Measurements from ENCODE around the gene DLG5.
A peak's percentile ranks its signal among the peaks of the same experiment; 100 is the strongest.

DLG5 gene

DNA sequence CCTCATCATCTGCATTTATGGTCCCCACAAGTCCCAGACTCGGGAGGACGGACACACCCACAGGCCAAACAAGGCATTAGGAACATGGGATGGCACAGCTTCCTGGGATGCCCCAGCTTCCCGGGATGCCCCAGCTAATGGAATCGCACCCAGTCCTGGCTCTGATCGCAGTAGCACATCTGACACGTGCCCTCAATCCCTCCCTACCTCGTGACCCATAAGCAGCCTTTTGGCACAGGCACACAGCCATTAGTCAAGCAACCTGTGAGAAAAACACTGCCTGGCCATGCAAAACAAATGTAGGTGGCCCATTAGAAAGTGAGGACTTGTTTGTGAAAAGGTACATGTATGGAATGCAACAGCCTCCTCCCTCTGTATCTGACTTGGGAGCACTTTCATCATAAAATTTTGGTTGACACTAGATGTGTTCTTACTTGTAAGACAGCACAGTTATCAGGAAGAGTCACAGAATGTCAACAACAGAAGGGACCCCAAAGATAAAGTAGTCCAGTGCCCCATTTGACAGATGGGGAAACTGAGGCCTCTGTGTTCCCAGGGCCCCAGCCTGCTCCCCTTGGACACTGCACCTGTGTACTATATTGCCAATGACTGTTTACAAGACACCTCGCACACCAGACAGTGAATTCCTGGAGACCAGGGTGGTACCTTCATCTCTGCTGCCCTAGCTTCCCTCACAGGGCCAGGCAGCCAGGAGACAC, 34.4 kb downstream of the DLG5 start:
- peak in 1 of 56 donors; percentile 29 for DNase-seq

DNA sequence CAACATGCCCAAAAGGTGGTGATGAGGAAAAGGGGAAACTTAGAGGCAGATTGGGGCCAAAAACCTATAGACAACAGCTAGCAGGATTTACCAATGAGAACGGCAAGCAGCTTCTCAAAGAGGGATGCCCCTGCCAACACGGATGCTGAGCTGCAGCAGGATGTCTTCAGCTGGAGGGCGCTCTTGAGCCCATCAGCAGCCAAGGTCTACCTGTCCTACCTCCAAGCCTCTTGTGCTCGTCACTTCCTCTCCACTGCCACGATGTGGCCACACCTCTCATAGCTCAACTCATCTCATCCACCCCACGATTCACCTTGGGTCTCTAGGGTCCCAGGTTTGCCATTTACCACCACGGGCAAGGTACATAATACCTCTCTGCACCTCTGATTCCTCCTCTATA, 36.5 kb downstream of the DLG5 start:
- DNase-seq, result no peak

DNA sequence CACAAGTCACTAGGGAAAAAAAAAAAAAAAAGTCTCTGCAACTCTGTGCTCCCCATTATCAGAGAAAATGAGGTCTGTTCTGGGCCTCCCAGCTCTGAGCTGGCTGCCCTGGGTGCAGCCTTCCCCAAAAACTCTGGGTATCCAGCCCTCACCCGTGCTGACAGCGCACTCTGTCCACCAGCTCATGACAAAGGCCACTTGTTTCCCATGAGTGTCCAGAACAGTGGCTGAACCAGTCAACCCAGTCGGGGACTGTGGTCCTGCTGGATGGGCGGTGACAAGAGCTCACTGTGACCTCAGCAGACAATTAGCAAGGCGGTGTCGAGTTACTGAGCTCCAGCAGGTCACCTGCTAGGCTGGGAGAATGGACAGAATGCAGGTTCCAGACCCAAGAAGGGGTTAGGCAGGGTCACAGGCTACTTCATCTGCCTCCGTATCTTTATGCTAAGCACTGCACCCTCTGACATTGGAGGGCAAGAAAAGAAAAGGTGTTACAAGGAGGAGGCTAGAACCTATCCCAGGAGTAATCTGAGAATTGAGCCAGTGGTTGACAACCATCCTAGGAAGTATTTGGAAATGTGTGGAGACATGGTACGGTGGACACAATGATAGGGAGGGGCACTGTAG, 37.2 kb downstream of the DLG5 start:
- DNase-seq, result peak in 41 of 56 donors; percentile 10 to 79 (median 47)

DNA sequence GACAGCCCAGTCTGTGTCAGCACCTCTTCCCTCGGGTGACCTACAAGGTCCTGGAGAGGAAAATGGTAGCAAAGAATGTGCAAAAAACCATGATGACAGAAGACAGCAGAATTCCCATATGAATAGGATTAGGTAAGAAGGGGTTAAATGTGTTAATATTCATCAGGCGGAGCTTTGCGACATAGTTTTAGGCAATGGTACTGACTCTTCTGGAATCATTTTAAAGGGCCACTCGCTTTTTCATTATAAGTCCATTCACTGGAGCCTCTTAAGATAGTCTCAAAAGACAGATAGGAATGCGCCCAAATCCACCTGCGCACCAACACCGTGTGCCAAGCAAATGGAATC, 38.2 kb downstream of the DLG5 start:
- no peak for DNase-seq

DNA sequence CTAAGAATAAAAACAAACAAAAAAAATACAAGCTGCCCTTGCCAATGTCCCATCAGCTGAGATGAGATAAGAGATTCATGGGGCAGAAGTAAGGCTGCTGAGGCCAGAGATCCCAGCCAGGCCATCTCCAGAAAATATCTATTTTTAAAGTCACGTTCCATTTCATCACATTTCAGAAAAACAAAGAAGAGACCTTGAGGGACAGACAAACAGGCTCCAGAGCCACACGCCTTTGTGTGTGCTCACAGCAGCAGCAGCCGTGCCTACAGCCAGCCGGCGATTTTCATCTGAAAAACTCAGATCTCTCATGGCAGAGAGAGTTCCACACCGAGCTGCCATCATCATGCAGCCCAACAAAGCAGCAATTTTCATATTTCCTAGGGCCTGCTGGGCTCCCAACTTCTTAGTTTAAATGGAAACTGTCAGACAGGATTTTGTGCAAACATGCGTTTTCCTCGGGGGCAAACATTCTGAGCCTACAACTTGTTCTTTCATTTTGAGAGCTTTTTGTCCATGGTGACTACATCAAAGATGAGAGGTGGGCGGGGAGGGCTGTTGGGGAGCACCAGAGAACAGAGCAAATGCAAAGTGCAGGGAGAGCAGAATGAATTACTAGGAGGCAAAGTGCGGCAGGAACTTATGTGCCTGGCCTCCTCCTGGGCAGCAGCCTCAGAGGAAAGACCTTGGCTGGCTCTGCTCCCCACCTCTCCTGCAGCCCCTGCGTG, 38.8 kb downstream of the DLG5 start:
- peak in 6 of 56 donors; percentile 11 to 47 (median 23) for DNase-seq

DNA sequence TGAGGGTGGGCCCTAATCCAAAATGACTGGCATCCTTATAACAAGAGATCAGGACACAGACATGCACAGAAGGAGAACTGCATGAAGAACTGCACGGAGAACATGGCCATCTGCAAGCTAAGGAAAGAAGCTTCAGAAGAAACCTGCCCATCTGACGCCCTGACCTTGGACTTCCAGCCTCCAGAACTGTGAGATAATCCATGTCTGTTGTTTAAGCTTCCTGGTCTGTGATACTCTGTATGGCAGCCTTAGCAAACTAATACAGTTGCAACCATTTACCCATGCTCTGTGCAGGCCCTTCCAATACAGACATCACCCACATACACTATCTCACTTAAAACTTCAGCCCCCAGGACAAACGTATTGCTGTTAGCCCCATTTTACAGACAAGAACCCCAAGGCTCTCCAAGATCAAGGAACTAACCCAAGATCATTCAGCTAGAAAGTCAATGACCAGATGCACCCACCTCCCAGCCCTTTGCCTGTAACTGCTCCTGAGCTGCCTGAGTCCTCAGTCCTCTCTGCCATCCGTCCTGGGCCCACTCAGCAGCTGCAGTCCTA, 39.7 kb downstream of the DLG5 start:
- no peak for DNase-seq

DNA sequence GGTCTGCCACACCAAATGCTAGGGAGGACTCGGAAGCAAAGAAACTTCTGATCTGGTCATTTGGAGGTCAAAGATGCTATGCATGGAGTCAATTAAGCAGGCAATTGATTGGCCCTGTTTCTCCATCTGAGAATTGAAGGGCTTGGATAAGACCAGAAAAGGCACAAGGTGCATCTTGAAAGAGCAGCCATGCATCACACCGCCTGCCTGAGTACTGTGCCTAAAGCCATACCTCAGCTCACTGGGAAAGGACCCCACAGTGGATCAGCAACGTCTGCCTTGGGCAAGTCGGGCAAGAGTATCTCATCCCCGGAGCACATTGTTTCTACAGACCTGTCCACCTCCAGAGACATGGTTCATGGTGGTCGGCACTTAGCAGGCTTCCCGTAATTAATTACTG, 42.4 kb downstream of the DLG5 start:
- DNase-seq, result no peak

DNA sequence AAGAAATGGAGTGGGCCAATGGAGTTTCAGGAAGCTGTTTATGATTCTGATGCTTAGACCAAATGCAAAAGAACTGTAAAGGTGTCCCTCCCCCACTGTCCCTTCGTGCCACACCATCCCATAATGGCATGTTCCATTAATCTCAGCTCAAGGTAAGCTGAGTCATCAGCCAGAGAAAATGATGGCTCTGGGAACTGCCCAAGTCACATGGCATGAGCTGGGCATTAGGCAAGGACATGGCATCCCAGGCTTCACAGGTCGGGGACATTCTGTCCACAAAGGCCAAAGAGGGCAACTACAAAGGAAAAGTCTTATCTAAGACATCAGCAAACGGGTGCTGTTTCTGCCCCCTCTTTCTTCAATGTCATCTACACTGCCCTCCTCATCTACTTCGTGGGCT, 44.9 kb downstream of the DLG5 start:
- no peak for DNase-seq

DNA sequence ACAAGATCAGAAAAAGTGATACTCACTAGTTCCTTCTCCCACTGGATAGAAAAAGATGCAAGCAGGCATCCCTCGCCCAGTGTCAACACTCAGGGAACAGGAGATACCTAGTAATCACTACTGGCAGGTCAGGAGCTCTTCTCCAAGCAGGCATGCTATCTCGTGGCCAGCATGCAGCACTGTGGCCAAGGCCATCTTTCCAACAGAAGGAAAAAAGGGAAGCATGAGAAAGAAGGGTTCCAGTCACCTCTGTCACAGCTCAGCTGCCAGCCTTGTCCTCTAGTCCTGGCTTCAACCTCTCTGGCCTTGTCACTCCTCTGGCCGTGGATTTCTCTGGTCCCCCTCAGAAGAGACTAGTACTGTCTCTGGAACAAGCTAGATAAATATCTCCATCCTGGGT, 45.3 kb downstream of the DLG5 start:
- DNase-seq, result no peak

DNA sequence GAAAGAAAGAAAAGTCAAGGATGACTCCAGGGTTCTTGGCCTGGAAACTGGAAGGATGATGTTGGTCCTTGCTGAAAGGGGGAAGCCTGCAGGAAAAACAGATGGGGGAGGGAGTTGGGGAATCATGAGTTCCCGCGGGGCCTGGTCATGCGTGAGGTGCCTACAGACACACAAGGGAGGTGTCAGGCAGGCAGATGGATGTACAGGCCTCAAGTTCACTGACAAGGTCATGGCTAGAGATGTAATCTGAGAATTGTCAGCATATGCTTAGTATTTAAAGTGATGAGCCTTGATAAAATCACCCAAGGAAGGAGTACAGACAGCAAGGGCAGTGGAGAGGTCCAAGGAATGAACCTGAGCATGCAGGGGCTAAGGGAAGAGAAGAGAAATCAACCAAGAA, 46.8 kb downstream of the DLG5 start:
- no peak for DNase-seq

DNA sequence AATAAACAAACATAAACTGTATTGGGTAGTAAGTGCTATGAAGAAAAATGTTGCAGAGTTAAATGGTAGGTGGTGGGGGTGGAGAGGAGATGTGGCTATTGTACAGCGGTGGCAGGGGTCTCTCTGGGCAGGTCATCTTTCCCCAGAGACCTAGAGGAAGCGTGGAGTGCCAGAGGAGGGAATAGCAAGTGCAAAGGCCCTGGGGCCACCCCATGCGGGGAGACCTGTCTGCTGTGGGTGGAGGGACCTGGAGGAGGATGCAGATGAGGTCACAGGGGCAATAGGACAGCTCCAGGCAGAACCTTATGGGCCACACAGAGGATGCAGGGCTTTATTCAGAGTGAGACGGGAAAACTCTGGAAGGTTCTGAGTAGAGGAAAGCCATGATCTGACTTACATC, 47.5 kb downstream of the DLG5 start:
- no peak for DNase-seq

DNA sequence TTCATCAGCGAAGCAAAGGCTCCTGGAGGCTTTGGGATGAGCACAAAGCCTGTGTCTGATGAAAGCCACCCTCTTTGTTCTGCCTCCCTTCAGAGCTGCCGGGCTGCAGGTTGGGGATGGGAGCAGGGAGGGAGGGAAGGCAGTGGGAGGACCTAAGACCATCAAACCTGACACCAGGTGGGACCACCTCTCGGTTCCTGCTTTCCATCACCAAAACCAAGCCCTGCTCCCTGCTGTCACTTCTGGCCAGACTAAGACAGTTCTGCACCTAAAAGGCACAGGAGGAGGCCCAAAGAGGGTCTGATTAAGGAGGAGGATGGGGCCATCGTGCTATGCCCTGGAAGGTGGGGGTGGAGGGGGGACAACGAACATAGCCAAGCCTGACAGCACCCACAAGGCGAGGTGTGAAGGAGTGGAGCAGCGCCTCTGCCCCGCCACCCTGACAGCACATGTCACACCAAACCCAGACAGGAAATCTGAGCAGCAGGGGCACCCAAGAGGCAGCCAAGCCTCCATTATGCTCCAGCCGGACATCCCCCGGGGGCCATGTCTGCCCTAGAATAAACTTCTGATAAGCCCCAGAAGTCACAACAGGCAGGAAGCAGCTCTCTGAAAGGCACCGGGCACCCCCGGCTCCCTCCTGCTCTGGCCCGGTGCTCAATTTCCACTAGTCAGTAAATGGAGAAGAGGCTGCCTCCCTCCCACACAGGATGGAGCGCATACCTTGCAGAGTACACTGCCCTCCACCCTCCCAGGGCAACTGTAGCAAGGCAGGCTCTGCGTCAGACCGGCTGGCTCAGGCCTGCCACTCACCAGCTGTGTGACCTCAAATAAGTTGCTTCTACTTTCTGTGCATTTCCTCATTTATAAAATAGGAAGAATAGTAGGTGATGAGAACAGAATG, 48.9 kb downstream of the DLG5 start:
- no peak for DNase-seq

DNA sequence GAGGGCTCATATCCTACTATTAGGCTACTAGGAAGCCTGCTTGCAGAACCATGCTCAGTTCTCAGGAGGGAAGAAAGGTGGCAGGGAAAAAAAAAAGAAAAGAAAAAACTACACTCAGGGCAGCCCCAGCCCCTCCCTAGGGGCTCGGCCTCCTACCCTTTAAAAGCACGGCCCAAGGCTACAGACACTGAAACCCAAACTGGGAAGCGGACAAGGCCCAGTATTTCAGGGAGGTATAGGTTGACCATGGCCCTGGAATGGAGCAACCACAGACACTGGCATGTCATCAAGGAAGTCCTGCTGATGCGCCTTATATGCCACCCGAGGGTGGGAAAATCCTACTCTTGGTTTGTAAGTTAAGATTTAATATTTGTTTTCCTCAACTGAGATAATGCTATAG, 50.8 kb downstream of the DLG5 start:
- no peak for DNase-seq

DNA sequence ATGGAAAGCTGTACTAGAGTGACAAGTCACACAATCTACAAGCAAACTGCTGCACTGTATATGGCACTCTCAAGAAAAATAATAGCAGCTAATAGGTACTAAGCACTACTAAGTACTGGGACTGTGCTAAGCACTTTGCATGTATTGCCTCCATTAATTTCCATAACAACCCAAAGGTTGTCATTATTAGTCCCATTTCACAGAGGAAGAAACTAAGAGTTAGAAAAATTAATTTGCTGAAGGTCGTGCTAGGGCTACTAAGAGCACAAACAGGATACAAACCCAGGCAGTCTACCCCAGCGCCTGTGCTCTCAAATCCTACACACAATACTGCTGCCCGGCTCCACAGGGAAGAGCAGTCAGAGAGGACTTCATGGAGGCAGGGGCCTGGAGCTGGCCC, 51.7 kb downstream of the DLG5 start:
- no peak for DNase-seq

DNA sequence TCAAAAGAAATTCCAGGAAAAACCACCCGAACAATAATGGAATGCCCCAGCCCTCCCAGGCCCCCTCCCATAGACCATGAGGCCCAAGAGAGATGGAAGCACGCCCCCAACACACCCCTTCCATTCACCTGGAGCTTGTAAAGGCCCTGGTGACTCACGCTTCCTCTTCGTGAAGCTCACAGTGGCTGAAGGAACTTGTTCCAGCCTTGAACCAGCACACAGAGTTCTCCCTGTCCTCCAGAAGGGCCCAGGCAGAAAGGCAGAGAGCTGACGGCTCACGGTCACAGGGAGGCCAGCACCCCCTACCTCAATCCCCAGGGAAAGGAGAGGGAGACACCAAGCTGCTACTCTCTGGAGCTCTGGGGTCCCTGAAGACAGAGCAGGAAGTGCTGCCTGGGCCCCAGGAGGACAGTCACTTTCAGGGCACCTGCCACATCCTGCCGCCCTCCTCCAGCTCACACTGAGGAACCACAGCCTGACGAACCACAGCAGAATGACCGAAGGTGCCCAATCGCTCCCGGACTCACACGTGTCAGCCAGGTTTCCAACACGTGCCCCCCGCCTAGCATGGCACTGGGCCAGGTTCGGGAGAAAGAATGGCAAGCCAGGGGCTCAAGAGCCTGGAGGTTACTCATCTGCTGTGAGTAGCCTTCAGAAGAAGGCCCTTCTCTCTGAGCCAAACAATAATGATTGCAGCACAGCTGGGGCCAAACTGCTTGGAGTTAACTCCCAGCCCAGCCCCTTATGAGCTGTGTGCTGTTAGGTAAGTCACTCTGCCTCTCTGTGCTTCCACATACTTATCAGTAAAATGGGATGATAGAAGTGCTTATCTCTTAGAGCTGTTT, 52.8 kb downstream of the DLG5 start:
- DNase-seq, result peak in 5 of 56 donors; percentile 25 to 58 (median 39)

DNA sequence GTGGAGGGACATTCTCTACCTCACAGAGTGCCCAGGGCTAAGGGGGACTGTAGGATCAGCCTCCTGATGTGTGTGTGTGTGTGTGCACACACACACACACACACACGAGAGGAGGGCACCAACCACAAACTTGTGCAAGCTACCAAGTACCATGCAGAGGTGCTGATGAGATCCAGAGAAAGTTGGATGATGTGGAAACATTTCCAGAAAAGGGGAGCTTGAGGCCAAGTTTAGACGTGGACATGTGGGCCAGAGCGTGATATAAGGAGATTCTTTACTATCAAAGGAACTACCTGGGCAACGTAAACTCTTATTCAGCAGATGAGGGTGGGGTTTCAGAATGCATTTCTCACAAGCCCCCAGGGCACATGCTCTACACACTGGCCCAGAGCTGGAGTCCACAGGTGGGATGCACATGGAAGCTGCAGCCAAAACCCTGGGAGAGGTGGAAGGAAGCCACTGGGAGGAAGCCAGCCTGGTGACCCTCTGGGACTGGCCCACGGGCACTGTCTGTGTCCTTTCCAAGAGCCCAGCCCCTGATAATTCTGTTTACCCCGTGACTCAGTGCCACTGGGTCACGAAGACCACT, 53.5 kb downstream of the DLG5 start:
- no peak for DNase-seq

DNA sequence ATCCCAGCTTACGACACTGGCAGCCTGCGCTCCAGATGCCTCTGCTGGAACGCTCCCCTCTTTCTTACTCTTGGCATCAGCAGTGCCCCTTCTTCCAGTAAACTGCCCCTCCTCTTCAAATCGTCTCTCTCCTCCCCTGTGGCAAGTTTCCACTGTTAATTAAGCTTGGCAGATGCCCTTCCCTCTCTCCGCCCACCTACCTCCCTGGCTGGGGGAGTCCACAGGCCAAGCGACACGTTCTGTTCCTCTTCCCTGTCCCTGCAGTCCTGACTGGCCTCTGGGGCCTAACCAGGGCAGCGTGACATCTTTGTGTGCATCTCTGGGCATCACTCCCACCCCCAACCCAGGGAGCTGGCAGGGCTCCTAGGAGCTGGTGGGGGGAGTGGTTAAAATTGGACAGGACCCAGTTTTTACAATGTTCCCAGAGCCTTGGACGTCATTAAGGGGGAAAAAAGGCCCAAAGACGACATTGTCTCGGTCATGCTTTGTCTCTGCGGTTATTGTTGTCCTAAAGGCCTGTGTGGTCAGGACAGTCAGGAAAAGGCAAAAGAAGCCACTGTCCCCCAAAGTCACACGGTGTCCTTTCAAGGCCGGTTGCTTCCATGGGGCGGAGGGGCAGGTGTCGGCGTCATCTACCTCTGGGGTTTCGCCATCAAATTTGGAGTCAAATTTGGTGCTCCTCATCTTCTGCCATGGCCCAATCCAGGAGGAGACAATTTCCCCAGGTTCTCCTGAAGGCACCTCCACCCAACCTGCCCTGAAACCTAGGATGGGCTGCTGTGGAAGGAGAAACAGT, 54.2 kb downstream of the DLG5 start:
- DNase-seq, result peak in 54 of 56 donors; percentile 37 to 93 (median 76)

DNA sequence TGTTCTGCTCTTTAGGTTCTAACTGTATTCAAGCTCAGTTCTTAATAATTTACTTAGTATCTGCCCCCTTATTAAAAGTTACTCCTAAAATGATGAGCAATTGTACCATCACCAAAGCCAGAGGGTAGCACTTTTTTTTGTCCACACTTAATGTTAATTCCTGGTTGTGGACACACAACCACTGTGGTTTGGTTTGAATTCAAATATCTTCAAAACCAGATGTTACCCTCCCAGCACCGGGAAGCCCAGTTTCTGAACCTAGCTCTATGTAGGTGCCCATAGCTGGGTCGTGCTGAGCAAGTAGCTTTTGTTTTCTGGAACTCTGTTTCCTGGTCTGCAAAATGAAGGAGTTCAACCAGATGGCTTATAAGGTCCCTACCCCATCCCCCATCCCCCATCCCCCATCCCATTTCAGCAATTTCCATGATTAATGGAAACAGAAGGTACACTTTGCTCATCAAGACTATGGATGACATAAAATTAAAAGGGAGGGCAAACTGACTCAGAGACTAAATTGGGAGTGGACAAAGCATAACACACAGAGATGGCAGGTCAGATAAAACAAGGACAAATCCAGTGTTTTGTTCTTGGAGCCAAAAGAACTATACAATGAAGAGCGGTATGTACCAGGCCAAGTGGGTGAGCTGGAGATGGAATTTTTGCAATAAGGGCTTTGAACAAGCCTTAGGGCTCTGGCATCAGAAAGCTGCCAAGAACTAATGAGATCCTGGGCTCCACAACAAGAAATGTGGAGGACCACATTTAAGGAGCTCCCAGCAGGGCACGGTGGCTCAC, 56.7 kb downstream of the DLG5 start:
- no peak for DNase-seq

Measured in amygdala (tissue), 56 donors.